NOMO-1 (cell line): Measurements from ENCODE around the gene TRIM60.
"Not testable (repeated sequence)": the region's sequence is repeated elsewhere in the genome, so short reads cannot be mapped to it uniquely, and the experiment has no call there.

Experiments
- DNase-seq, 2 experiments: peaks; one replicate each; lab custom pipeline; 2025; ENCODE audit not compliant: unreplicated experiment in 2 of 2; lab: John Stamatoyannopoulos, UW

The TRIM60 gene

DNA sequence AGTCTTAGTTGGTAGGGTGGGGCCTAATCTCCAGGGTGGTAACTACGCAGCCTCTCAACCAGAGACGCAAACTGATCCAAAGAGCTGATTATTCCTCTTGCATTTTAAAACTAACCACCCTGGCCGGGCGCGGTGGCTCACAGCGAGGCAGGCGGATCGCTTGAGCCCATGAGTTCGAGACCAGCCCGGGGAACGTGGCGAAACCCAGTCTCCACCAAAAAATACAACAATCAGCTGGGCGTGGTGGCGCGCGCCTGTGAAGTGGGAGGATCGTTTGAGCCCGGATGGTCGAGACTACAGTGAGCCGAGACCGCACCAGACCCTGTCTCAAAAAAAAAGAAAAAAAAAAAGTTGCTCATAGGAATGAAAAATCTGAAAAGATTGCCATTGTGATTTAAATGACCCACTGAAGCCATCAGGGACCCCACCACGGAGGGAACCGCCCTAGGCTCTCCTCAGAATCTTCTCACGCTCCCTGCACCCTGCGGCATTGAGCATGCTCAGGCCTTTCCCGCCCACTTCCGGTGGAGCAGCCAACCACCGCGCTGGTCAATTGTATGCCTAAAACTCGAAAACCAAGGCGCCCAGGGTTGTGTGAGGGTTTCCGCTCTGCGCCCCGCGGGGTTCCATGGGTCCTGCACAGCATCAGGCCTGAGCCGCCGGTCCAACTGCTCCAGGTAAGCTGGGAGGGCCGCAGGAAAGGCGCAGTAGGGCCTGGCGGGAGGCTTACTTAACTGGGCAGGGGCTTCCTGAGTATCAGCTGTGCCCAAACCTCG, at the start of gene TRIM60:
TSS of gene TRIM60 (plus strand) at position 564 of the 776 bp plus-strand sequence. CDS start 8,074 bp downstream, outside the sequence.
- DNase-seq, result no peak

DNA sequence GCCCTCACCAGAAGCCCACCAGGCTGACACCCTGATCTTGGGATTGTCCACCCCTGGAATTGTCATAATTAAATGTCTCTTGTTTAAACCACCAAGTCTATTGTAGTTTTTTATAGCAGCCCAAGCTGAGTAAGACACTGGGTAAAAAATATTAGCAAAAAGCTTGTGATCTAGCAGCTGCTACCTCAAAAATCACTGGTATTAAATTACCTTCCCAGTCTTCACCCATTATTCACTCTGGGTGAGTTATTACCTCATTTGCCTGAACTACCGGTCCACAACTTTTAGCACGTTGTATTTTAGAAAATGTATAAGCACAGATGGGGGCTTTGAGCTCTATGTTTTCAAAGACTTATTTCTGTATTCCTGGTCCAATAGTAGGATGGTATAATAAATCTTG, 42.3 kb upstream of the TRIM60 start:
- DNase-seq, result no peak

DNA sequence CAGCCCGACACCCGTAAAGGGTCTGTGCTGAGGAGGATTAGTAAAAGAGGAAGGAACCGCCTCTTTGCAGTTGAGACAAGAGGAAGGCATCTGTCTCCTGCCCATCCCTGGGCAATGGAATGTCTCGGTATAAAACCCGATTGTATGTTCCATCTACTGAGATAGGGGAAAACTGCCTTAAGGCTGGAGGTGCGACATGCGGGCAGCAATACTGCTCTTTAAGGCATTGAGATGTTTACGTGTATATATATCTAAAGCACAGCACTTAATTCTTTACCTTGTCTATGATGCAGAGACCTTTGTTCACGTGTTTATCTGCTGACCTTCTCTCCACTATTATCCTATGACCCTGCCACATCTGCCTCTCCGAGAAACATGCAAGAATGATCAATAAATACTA, 41.0 kb upstream of the TRIM60 start:
- DNase-seq, result not testable (repeated sequence)

DNA sequence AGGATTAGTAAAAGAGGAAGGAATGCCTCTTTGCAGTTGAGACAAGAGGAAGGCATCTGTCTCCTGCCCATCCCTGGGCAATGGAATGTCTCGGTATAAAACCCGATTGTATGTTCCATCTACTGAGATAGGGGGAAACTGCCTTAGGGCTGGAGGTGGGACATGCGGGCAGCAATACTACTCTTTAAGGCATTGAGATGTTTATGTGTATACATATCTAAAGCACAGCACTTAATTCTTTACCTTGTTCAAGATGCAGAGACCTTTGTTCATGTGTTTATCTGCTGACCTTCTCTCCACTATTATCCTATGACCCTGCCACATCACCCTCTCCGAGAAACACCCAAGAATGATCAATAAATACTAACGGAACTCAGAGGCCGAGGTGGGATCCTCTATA, 35.7 kb upstream of the TRIM60 start:
- DNase-seq, result not testable (repeated sequence)

DNA sequence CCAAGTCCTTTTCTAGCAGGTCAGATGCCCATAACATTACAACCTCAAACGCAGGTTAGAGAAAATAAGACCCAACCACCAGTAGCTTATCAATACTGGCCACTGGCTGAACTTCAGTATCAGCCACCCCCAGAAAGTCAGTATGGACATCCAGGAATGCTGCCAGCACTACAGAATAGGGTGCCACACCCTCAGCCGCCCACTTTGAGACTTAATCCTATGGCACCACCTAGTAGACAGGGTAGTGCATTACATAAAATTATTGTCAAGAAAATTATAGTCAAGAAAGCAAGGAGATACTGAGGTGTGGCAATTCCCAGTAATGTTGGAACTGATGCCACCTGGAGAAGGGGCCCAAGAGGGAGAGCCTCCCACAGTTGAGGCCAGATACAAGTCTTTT, 34.5 kb upstream of the TRIM60 start:
- DNase-seq, result no peak

DNA sequence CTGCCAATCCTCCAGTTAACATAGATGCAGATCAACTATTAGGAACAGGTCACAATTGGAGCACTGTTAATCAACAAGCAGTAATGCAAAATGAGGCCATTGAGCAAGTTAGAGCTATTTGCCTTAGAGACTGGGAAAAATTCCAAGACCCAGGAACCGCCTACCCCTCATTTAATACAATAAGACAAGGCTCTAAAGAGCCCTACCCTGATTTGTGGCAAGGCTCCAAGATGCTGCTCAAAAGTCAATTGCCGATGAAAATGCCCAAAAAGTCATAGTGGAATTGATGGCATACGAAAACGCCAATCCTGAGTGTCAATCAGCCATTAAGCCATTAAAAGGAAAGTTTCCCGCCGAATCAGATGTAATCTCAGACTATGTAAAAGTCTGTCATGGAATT, 33.9 kb upstream of the TRIM60 start:
- DNase-seq, result no peak

DNA sequence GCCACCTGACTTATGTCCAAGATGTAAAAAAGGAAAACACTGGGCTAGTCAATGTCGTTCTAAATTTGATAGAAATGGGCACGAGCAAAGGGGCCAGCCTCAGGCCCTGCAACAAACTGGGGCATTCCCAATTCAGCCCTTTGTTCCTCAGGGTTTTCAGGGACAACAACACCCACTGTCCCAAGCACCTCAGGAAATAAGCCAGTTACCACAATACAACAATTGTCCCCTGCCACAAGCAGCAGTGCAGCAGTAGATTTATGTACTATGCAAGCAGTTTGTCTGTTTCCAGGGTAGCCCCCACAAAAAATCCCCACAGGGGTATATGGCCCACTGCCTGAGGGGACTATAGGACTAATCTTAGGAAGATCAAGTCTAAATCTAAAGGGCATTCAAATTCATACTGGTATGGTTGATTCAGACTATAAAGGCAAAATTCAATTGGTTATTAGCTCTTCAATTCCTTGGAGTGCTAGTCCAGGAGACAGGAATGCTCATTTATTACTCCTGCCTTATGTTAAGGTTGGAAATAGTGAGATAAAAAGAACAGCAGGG, 33.2 kb upstream of the TRIM60 start:
- DNase-seq, result not testable (repeated sequence)

DNA sequence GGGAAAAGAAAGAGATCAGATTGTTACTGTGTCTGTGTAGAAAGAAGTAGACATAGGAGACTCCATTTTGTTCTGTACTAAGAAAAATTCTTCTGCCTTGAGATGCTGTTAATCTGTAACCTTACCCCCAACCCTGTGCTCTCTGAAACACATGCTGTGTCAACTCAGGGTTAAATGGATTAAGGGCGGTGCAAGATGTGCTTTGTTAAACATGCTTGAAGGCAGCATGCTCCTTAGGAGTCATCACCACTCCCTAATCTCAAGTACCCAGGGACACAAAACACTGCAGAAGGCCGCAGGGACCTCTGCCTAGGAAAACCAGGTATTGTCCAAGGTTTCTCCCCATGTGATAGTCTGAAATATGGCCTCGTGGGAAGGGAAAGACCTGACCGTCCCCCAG, 29.8 kb upstream of the TRIM60 start:
- not testable (repeated sequence) for DNase-seq

DNA sequence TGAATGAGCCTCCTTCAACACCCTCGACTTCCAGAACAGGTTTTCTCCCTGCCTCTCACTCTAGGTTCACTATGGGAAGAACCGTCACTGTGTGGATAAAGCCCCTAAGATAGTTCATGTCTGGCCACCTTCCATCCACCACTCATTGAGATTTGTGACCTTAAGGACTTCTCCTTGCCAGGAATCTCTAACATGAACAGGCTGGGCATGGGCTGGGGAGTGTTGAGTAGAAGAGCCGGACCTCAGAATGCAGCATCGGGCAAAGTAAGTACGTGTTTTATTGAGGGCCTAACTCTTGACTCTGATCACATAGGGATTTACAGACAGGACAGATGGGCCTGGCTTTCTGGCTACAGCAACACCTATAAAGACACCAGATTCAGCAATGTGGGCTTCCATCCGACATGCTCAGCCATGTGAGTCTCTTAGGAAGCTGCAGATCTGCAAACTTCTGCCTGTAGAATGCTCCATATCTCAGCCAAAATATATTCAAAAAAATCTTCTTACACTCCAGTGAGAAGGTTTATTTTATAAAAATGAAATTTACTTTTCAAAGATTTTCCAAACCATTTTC, 26.4 kb upstream of the TRIM60 start:
- no peak for DNase-seq

DNA sequence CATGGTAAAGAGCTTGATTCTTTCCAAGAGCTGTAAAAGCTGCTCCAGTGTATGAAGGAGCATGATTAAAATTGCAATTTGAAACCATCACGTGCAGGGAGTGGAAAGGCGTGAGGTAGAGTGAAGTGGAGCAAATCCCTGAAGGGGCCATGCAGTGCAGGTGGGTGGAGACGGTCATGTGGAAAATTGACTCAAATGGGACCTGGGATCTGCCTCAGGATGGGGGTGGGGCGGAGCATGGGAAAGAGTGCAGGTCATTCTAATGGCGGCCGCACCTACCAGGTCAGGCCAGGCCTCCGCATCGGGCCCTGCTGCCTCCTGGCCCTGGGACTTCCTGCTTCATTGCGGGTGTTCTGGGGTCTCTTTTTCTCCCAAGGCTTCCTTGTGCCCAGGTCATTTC, 25.3 kb upstream of the TRIM60 start:
- no peak for DNase-seq

DNA sequence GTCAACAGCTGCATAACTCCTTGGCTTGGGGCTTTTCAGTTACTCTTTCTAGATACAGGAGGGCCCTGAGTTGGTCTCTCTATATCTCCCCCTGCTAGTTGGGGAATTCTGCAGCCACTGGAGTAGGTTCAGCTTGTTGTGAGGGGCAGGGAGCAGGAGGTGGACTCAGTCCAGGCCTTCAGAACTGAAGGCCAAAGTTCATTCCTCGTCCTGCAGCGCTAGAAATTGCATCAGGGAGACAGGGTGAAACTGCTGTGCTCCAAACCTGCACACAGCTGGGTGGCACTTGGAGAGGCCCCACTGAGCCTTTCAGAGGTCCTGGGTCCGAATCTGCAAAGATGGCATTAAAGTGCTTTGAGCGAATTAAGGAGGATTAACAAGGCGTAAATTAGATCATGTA, 24.9 kb upstream of the TRIM60 start:
- no peak for DNase-seq

DNA sequence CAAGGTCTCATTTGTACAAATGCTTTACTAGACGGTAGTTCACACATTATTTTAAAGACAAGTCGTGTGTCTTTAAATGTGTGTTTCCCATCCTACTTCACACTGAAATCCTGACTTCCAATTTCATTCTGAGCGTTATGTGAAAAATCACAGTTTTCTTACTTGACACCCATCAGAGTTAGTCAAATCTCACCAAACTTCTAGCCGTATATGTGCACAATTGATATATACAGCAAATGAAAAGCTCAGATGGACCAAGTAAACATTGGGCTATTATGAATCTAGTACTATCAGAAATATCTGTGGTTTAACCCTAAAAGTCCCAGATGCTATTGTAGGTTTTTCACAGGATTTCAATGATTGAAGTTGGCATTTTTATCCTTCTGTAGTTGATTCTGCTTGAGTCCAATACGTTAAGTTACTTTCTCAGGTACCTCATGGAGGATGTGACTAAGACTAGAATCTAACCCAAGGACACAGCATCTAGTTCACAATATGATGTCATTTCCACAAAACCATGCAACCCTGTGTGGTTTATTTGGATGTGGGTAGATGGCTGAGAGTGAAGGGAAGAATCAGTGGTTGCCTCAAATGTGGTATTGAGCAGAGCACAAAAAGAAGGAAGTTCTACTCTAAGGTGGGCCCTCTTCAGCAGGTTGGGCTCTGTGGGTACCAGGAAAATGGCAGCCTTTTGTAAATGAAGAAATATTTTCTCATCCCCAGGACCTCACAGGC, 22.1 kb upstream of the TRIM60 start:
- no peak for DNase-seq

DNA sequence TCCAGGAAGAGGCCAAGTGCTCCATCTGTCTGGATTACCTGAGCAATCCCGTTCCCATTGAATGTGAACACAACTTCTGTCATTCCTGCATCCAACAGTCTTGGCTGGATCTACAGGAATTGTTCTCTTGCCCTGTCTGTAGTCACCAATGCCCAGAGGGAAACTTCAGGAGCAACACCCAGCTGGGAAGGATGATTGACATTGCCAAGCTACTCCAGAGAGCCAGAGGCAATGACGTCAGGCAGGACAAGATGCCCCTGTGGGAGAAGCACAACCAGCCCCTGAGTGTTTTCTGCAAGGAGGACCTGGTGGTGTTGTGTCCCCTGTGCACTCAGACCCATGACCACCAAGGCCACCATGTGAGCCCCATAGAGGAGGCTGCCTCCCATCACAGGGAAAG, 21.3 kb upstream of the TRIM60 start:
- no peak for DNase-seq

DNA sequence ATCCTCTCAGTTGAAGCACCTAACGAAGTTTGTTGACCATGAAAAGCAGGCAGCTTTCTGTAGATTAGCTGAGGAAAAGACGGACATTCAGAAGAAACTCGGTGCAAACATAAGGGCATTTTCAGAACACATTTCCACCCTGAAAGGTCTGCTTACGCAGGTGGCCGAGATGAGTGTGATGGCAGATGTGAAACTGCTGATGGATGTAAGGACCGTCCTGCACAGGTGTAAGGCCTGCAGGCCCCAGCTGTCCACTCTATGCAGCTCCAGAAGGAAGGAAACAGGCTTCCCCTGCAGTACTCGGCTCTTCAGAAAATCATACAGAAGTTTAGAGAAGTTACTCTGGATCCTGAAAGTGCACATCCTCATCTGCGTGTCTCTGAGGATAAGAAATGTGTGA, 20.8 kb upstream of the TRIM60 start:
- no peak for DNase-seq

DNA sequence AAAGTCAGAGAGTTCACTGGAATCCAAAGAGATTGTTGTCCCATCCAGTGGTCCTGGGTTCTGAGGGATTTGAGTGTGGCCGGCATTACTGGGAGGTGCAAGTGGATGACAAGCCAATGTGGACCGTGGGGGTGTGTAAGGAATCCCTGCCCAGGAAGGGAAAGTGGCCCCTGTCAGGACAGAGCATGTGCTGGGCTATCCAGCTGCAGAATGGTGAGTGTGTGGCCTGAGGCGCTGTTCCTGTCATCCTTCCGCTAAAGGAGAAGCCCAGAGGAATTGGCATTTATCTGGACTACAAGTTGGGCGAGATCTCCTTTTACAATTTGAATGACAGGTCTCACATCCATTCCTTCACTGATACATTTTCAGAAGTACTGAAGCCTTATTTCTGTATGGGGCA, 20.4 kb upstream of the TRIM60 start:
- no peak for DNase-seq

DNA sequence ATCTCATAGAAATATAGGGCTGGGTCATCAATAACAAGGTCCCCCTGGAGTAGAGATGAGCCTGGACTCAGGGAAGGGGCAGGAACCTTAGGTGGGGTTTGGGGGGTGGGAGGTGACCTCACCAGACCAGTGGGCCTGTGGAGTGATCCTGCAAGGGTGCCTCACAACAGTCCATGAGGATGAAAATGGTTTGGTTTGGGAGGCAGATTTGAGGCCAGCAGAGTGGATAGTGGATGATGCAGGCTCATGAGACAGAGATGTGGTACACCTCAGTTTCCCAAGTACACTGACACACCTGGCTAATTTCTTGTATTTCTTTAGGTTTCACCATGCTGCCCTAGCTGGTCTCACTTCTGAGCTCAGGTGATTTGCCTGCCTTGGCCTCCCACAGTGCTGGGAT, 18.1 kb upstream of the TRIM60 start:
- DNase-seq, result no peak

DNA sequence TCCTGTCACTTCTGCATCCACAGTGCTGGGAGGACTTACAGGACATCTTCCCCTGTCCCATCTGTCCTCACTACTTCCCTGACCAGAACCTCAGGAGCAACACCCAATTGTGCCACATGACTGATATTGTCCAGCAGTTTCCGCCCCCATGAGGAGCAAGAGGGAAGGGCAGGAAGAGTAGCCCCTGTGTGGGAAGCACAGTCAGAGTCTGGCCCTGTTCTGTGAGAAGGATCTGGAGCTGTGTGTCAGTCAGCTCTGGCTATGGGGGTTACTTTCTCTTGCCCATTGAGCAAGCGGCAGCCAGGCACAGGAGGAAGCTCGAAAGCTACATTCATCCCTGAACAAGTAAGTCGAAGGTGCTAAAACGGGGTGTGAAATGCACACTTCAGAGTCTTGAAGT, 14.8 kb upstream of the TRIM60 start:
- no peak for DNase-seq

DNA sequence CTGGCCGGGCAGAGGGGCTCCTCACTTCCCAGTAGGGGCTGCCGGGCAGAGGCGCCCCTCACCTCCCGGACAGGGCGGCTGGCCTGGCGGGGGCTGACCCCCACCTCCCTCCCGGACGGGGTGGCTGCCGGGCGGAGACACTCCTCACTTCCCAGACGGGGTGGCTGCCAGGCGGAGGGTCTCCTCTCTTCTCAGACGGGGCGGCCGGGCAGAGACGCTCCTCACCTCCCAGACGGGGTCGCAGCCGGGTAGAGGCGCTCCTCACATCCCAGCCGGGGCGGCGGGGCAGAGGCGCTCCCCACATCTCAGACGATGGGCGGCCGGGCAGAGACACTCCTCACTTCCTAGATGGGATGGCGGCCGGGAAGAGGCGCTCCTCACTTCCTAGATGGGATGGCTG, 11.8 kb upstream of the TRIM60 start:
- not testable (repeated sequence) for DNase-seq

DNA sequence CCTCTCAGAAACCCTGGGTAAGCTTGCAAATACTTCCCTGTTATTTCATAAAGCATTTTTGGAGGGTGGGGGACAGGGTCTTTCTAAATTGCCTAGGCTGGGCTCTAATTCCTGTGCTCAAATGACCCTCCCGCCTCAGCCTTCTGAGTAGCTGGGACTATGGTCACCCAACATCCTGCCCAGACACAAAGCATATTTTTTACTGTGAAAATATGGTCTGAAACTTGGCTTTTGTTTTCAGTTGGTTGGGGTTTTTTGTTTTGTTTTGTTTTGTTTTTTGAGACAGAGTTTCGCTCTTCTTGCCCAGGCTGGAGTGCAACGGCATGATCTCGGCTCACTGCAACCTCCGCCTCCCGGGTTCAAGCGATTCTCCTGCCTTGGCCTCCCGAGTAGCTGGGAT, 6.0 kb upstream of the TRIM60 start:
- not testable (repeated sequence) for DNase-seq

DNA sequence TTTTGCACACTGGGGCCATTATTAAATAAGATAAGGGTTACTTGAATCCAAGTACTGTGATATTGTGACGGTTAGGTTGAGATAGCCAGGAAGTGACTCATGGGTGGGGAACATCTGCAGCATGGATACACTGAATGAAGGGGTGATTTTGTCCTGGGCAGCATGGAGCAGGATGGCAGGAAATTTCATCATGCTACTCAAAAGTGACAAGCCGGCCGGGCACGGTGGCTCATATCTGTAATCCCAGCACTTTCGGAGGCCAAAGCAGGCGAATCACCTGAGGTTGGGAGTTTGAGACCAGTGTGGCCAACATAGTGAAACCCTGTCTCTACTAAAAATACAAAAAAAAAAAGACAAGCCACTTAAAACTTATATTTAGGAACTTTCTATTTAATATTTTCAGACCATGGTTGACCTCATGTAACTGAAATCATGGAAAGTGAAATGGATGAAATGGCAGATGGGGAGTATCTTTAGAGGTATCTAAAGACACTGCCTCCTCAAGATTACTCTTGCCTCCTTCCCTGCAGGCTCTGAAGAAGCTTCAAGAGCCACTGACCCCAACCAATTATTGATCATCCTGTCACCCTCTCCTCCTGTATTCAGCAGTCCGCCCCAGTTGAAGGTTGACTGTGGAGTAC, 3.9 kb upstream of the TRIM60 start:
- DNase-seq, result no peak

DNA sequence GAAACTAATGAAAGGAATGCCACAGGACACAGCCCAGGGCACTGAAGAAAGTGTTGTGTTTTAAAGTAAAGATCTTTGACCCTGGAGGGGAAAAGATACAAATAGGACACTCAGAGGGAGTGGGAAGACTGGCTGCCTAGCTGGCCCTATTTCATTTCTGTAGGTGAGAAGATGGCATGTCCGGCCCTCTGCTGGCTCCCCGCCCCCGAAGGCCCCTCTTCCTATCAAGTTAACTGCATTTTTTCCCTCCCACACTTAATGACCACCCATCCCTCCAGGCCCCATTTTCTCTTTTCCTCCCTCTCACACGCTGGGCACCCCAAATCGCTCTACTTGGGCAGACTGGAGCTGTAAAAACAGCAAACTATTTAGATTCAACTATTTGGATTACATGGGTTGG, 16.4 kb downstream of the TRIM60 start:
- no peak for DNase-seq
